K562 (cell line): Measurements from ENCODE around the gene SAE1. TPM values are rescaled to one million over a fixed set of nuclear protein-coding genes. Genes with fewer than 3 reads are reported as not detected.

ENCODE experiments used
- ARID2 ChIP-seq: fragments of 450-650 bp; IDR thresholded peaks from 2 replicates; pipeline ENCODE4 v1.6.1; 2017; ENCODE audit warnings: antibody characterized with exemption, mild to moderate bottlenecking
- CREBBP ChIP-seq: IDR thresholded peaks from one replicate; pipeline ENCODE4 v1.6.1; 2012; ENCODE audit warnings: low read depth, mild to moderate bottlenecking, control low read depth, inconsistent platforms, low read length
- KDM4B ChIP-seq, 2 experiments: fragments of 450-650 bp in 1 of 2; sonication (generic) in 1 of 2; IDR thresholded peaks; 2 replicates each; pipeline ENCODE4 v1.6.1; 2016 to 2017; ENCODE audit warnings: borderline replicate concordance in 2 of 2, antibody characterized with exemption in 1 of 2, low read depth in 1 of 2, mild to moderate bottlenecking in 1 of 2
- LARP7 ChIP-seq: fragments of 450-650 bp; IDR thresholded peaks from 2 replicates; pipeline ENCODE4 v1.6.1; 2016
- NCOA2 ChIP-seq, 2 experiments: fragments of 450-650 bp; IDR thresholded peaks; 2 replicates each; pipeline ENCODE4 v1.6.1; 2018; ENCODE audit warnings: mild to moderate bottlenecking in 2 of 2, moderate library complexity in 1 of 2; ENCODE audit not compliant: partially characterized antibody in 2 of 2
- RBM15 ChIP-seq: fragments of 200-400 bp; formaldehyde crosslinking; IDR thresholded peaks from 2 replicates; pipeline ENCODE4 v1.6.1; 2018; ENCODE audit warnings: mild to moderate bottlenecking, low read length, moderate library complexity; ENCODE audit not compliant: insufficient read depth
- RHOXF2B ChIP-seq: fragments of 250-450 bp; sonication (Bioruptor Pico); conservative IDR thresholded peaks from 2 replicates; pipeline ENCODE4 v1.5.1; 2021
- TRIM24 ChIP-seq, 2 experiments: fragments of 450-650 bp; IDR thresholded peaks; 2 replicates each; pipeline ENCODE4 v1.6.1; 2016
- ZNF696 ChIP-seq: fragments of 250-450 bp; sonication (Bioruptor Pico); conservative IDR thresholded peaks from 2 replicates; pipeline ENCODE4 v1.4.0; 2020; ENCODE audit warnings: mild to moderate bottlenecking, moderate library complexity
- ZSCAN32 ChIP-seq: fragments of 450-650 bp; formaldehyde crosslinking; IDR thresholded peaks from 2 replicates; pipeline ENCODE4 v1.4.0; 2020; ENCODE audit warnings: mild to moderate bottlenecking, moderate library complexity
- polyA plus RNA-seq, 8 experiments: library from polyadenylated mRNA; depleted of rRNA in 4 of 8; stranded (reverse) in 5 of 8; unstranded in 3 of 8; fragments of >200 nt; fragmentation: Nextera tagmentation in 2 of 8; fragmentation: Illumina TruSeq in 1 of 8; extraction: Ambion mirVana in 2 of 8; extraction: Trizol in 1 of 8; gene quantifications; 2 replicates each; pipeline versions ENCODE4 v1.2.1 to v1.2.3, GENCODE V29; 2011 to 2014; ENCODE audit warnings: inconsistent platforms in 1 of 8, missing spikeins in 1 of 8
- total RNA-seq, 7 experiments: library from RNA; depleted of rRNA in 6 of 7; stranded (reverse); fragments of >200 nt in 6 of 7; fragmentation: Illumina TruSeq in 2 of 7; extraction: Trizol in 2 of 7; gene quantifications; 2 replicates each; pipeline versions ENCODE4 v1.2.1 to v1.2.3, GENCODE V29; 2011 to 2021; ENCODE audit warnings: low replicate concordance in 1 of 7
- TF ChIP-seq, protein P1 (sequence below): fragments of 450-650 bp; IDR thresholded peaks from 2 replicates; pipeline ENCODE4 v1.6.1; 2017; ENCODE audit warnings: antibody characterized with exemption
- TF ChIP-seq, protein P2 (sequence below), 2 experiments: fragments of 450-650 bp in 1 of 2; IDR thresholded peaks; 2 replicates each; pipeline ENCODE4 v1.6.1; 2011 to 2017; ENCODE audit warnings: low read depth in 2 of 2, antibody characterized with exemption in 1 of 2, borderline replicate concordance in 1 of 2, low read length in 1 of 2, mild to moderate bottlenecking in 1 of 2, mixed read lengths in 1 of 2; ENCODE audit not compliant: control insufficient read depth in 1 of 2
- TF ChIP-seq, protein P3 (sequence below): sonication (generic); formaldehyde crosslinking; IDR thresholded peaks from 2 replicates; pipeline ENCODE4 v1.8.1; 2023; ENCODE audit warnings: mild to moderate bottlenecking, missing genetic modification reagents
- TF ChIP-seq, protein P4 (sequence below): sonication (generic); formaldehyde crosslinking; IDR thresholded peaks from 2 replicates; pipeline ENCODE4 v1.8.1; 2023; ENCODE audit warnings: mild to moderate bottlenecking, missing genetic modification reagents
- TF ChIP-seq, protein P5 (sequence below): fragments of 450-650 bp; formaldehyde crosslinking; IDR thresholded peaks from 2 replicates; pipeline ENCODE4 v1.4.0; 2020; ENCODE audit warnings: mild to moderate bottlenecking, moderate library complexity

SAE1 gene
- total and polyA plus RNA-seq, 9 of the 15 experiments (the other 6 are each of a cell fraction or from before 2014, with no cell fraction given), result 82.8 to 299 (median 217) TPM

DNA sequence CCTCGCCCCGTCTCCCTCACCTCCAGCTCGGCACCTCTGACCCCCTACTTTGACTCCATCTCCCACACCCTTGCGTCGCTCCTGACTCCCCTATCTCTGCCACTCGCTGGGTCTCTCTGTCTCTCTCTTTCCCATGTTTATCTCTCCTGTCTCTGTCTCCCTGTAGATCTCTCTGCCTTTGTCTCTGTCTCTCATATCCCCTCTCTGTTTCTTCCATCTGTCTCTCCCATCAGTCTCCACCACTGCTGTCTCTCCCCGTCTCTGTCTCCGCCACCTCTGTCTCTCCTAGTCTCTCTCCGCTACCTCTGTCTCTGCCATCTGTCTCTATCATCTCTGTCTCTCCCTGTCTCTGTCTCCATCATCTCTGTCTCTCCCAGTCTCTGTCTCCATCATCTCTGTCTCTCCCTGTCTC is 112.7 kb downstream of the SAE1 start (continued):
- TF ChIP-seq, protein P1, sequence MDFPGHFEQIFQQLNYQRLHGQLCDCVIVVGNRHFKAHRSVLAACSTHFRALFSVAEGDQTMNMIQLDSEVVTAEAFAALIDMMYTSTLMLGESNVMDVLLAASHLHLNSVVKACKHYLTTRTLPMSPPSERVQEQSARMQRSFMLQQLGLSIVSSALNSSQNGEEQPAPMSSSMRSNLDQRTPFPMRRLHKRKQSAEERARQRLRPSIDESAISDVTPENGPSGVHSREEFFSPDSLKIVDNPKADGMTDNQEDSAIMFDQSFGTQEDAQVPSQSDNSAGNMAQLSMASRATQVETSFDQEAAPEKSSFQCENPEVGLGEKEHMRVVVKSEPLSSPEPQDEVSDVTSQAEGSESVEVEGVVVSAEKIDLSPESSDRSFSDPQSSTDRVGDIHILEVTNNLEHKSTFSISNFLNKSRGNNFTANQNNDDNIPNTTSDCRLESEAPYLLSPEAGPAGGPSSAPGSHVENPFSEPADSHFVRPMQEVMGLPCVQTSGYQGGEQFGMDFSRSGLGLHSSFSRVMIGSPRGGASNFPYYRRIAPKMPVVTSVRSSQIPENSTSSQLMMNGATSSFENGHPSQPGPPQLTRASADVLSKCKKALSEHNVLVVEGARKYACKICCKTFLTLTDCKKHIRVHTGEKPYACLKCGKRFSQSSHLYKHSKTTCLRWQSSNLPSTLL, result no peak
- TF ChIP-seq ZNF696 (CRISPR knock-in tag), result 0 out of 2 replicates have a peak, but pooled peaks have one; percentile 35
- no peak; the same call in 1 of the 2 replicates for TF ChIP-seq LARP7
- no peak for TF ChIP-seq NCOA2 (IDR thresholded peaks at IDR 0.05; ENCODE audit: partially characterized antibody in 2 of 2)
- TF ChIP-seq, protein P2, sequence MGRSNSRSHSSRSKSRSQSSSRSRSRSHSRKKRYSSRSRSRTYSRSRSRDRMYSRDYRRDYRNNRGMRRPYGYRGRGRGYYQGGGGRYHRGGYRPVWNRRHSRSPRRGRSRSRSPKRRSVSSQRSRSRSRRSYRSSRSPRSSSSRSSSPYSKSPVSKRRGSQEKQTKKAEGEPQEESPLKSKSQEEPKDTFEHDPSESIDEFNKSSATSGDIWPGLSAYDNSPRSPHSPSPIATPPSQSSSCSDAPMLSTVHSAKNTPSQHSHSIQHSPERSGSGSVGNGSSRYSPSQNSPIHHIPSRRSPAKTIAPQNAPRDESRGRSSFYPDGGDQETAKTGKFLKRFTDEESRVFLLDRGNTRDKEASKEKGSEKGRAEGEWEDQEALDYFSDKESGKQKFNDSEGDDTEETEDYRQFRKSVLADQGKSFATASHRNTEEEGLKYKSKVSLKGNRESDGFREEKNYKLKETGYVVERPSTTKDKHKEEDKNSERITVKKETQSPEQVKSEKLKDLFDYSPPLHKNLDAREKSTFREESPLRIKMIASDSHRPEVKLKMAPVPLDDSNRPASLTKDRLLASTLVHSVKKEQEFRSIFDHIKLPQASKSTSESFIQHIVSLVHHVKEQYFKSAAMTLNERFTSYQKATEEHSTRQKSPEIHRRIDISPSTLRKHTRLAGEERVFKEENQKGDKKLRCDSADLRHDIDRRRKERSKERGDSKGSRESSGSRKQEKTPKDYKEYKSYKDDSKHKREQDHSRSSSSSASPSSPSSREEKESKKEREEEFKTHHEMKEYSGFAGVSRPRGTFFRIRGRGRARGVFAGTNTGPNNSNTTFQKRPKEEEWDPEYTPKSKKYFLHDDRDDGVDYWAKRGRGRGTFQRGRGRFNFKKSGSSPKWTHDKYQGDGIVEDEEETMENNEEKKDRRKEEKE (IDR thresholded peaks at IDR 0.05; ENCODE audit: borderline replicate concordance in 1 of 2, control insufficient read depth in 1 of 2, low read depth in 2 of 2, low read length in 1 of 2), result peak in 1 of 2 experiments; percentile 46; a peak in 1 of 4 replicates
- TF ChIP-seq, protein P3, sequence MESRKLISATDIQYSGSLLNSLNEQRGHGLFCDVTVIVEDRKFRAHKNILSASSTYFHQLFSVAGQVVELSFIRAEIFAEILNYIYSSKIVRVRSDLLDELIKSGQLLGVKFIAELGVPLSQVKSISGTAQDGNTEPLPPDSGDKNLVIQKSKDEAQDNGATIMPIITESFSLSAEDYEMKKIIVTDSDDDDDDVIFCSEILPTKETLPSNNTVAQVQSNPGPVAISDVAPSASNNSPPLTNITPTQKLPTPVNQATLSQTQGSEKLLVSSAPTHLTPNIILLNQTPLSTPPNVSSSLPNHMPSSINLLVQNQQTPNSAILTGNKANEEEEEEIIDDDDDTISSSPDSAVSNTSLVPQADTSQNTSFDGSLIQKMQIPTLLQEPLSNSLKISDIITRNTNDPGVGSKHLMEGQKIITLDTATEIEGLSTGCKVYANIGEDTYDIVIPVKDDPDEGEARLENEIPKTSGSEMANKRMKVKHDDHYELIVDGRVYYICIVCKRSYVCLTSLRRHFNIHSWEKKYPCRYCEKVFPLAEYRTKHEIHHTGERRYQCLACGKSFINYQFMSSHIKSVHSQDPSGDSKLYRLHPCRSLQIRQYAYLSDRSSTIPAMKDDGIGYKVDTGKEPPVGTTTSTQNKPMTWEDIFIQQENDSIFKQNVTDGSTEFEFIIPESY (CRISPR knock-in tag), result no peak
- no peak for TF ChIP-seq CREBBP
- no peak for TF ChIP-seq KDM4B (IDR thresholded peaks at IDR 0.05; ENCODE audit: borderline replicate concordance in 2 of 2, low read depth in 1 of 2)
- TF ChIP-seq ZSCAN32 (CRISPR knock-in tag), result 0 out of 2 replicates have a peak, but pooled peaks have one; percentile 44
- 0 out of 2 replicates have a peak, but pooled peaks have one; percentile 38 for TF ChIP-seq ARID2
- no peak for TF ChIP-seq RHOXF2B (CRISPR knock-in tag)
- TF ChIP-seq, protein P4, sequence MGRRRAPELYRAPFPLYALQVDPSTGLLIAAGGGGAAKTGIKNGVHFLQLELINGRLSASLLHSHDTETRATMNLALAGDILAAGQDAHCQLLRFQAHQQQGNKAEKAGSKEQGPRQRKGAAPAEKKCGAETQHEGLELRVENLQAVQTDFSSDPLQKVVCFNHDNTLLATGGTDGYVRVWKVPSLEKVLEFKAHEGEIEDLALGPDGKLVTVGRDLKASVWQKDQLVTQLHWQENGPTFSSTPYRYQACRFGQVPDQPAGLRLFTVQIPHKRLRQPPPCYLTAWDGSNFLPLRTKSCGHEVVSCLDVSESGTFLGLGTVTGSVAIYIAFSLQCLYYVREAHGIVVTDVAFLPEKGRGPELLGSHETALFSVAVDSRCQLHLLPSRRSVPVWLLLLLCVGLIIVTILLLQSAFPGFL (CRISPR knock-in tag), result no peak
- TF ChIP-seq TRIM24 (IDR thresholded peaks at IDR 0.05), result peak in 1 of 2 experiments; percentile 93; a peak in 2 of 4 replicates
- no peak for TF ChIP-seq RBM15
- TF ChIP-seq, protein P5, sequence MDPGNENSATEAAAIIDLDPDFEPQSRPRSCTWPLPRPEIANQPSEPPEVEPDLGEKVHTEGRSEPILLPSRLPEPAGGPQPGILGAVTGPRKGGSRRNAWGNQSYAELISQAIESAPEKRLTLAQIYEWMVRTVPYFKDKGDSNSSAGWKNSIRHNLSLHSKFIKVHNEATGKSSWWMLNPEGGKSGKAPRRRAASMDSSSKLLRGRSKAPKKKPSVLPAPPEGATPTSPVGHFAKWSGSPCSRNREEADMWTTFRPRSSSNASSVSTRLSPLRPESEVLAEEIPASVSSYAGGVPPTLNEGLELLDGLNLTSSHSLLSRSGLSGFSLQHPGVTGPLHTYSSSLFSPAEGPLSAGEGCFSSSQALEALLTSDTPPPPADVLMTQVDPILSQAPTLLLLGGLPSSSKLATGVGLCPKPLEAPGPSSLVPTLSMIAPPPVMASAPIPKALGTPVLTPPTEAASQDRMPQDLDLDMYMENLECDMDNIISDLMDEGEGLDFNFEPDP (CRISPR knock-in tag), result no peak
